Suprapubic skin (tissue), 4 donors: ENCODE data around the gene ARSG. TPM values are rescaled to one million over a fixed set of nuclear protein-coding genes. Genes with fewer than 3 reads are reported as not detected.
A peak's percentile ranks its signal among the peaks of the same experiment; 100 is the strongest.
"Not testable (repeated sequence)": the region's sequence is repeated elsewhere in the genome, so short reads cannot be mapped to it uniquely, and the experiment has no call there.

ENCODE experiments used
- DNase-seq, 2 donors: peaks; one replicate each; pipeline ENCODE4 v3.0.0-alpha.2; 2019; ENCODE audit warnings: low spot score in 2 of 2
- H3K27ac ChIP-seq: fragments of 200-600 bp; sonication (generic); one replicate; pipeline ENCODE4 v1.5.1; 2019
- H3K27me3 ChIP-seq: fragments of 200-600 bp; sonication (generic); one replicate; pipeline ENCODE4 v1.5.1; 2019
- H3K36me3 ChIP-seq: fragments of 200-600 bp; sonication (generic); one replicate; pipeline ENCODE4 v1.5.1; 2019
- H3K4me1 ChIP-seq: fragments of 200-600 bp; sonication (generic); one replicate; pipeline ENCODE4 v1.5.1; 2019
- H3K4me3 ChIP-seq: fragments of 200-600 bp; sonication (generic); one replicate; pipeline ENCODE4 v1.5.1; 2019; ENCODE audit warnings: mild to moderate bottlenecking
- H3K9me3 ChIP-seq: fragments of 200-600 bp; sonication (generic); one replicate; pipeline ENCODE4 v1.5.1; 2019
- CTCF ChIP-seq, 2 donors: fragments of 200-600 bp in 1 of 2; fragments of 450-650 bp in 1 of 2; sonication (generic) in 1 of 2; IDR thresholded peaks; one replicate each; pipeline ENCODE4 v1.5.1; 2016 to 2019; ENCODE audit warnings: antibody characterized with exemption in 2 of 2, mild to moderate bottlenecking in 1 of 2, moderate library complexity in 1 of 2
- EP300 ChIP-seq: sonication (generic); formaldehyde crosslinking; IDR thresholded peaks from one replicate; pipeline ENCODE4 v1.6.1; 2017; ENCODE audit warnings: antibody characterized with exemption
- POLR2A ChIP-seq, 2 donors: fragments of 450-650 bp; IDR thresholded peaks; one replicate each; pipeline ENCODE4 v1.6.1; 2017; ENCODE audit warnings: antibody characterized with exemption in 2 of 2, mild to moderate bottlenecking in 2 of 2, moderate library complexity in 2 of 2
- POLR2AphosphoS5 ChIP-seq, 3 donors: sonication (generic); formaldehyde crosslinking; IDR thresholded peaks; one replicate each; pipeline ENCODE4 v1.6.1; 2017; ENCODE audit warnings: antibody characterized with exemption in 3 of 3
- WGBS: methylation state at CpG from one replicate; pipeline ENCODE4 v1.1.5; 2018; 5-methylcytosine and 5-hydroxymethylcytosine counted together
- total RNA-seq, 4 donors: library from RNA; depleted of rRNA; stranded (reverse); fragments of >200 nt; gene quantifications; one replicate each; pipeline ENCODE4 v1.1.0, GENCODE V29; 2016

ARSG gene
- total RNA-seq, 4 donors from 2014 or later, result 7.7 to 12.7 (median 10.7) TPM

- Histone ChIP-seq H3K36me3 (peaks cover 19% of the 10 kb centered on the region), H3K4me3 (peak overlapping the region; percentile 79), H3K27me3 (no peaks in the 10 kb centered on the region), H3K27ac (peak overlapping the region; percentile 97), H3K9me3 (no peaks in the 10 kb centered on the region), H3K4me1 (peaks cover 29% of the 10 kb centered on the region)
- TF ChIP-seq EP300, result no peak
- TF ChIP-seq CTCF (IDR thresholded peaks at IDR 0.05), result no peak
- TF ChIP-seq POLR2AphosphoS5 (IDR thresholded peaks at IDR 0.05), result no peak
- TF ChIP-seq POLR2A (IDR thresholded peaks at IDR 0.05), result no peak
- no peak for DNase-seq
- 47% methylated on average over 5 of the region's 5 CpGs for WGBS
These were observed 42.4 kb upstream of the ARSG start for GRCh38 chr17:68248891-68249290.

GRCh38 chr17:68249354-68249765, 41.9 kb upstream of the ARSG start:
- H3K4me1 ChIP-seq, result peaks cover 29% of the 10 kb centered on the region
- no peaks in the 10 kb centered on the region for H3K27me3 ChIP-seq
- TF ChIP-seq POLR2A (IDR thresholded peaks at IDR 0.05) (no peak), POLR2AphosphoS5 (IDR thresholded peaks at IDR 0.05) (no peak), CTCF (IDR thresholded peaks at IDR 0.05) (no peak)
- no peak for DNase-seq
- no peak overlapping the region for H3K4me3 ChIP-seq
- no peaks in the 10 kb centered on the region for H3K9me3 ChIP-seq
- H3K27ac ChIP-seq, result peak overlapping the region; percentile 97
- 79% methylated on average over 7 of the region's 7 CpGs for WGBS
- peaks cover 24% of the 10 kb centered on the region for H3K36me3 ChIP-seq

- not testable (repeated sequence) for H3K27me3 ChIP-seq, DNase-seq, H3K9me3 ChIP-seq, H3K27ac ChIP-seq, H3K4me3 ChIP-seq
- Histone ChIP-seq H3K36me3 (peaks cover 47% of the 10 kb centered on the region), H3K4me1 (peaks cover 23% of the 10 kb centered on the region)
- WGBS, result 74% methylated on average over 7 of the region's 7 CpGs
These were observed 37.9 kb upstream of the ARSG start for GRCh38 chr17:68253426-68253825.

DNA sequence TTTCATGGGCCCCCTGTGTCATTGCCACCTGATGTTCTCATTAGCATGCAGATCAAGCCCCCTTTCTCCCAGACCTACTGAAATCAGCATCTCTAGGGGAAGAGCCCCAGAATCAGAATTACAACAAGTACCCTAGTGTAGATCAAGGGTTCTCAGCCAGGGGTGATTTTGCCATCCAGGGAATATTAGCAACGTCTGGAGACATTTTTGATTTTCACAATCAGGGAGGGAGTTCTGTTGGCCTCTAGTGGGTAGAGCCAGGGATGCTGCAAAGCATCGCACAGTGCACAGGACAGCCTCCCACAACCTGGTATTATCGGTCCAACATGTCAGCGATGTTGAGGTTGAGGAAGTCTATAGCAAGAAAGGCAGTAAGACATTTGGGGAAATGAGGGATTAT, 36.1 kb upstream of the ARSG start:
- TF ChIP-seq POLR2A (IDR thresholded peaks at IDR 0.05) (no peak), CTCF (IDR thresholded peaks at IDR 0.05) (no peak), EP300 (no peak), POLR2AphosphoS5 (IDR thresholded peaks at IDR 0.05) (no peak)
- no peaks in the 10 kb centered on the region for H3K9me3 ChIP-seq
- H3K36me3 ChIP-seq, result peaks cover 47% of the 10 kb centered on the region
- H3K4me1 ChIP-seq, result peaks cover 18% of the 10 kb centered on the region
- DNase-seq, result no peak
- H3K27ac ChIP-seq, result no peak overlapping the region
- H3K4me3 ChIP-seq, result no peak overlapping the region
- WGBS, result 82% methylated on average over 4 of the region's 4 CpGs
- H3K27me3 ChIP-seq, result no peaks in the 10 kb centered on the region

DNA sequence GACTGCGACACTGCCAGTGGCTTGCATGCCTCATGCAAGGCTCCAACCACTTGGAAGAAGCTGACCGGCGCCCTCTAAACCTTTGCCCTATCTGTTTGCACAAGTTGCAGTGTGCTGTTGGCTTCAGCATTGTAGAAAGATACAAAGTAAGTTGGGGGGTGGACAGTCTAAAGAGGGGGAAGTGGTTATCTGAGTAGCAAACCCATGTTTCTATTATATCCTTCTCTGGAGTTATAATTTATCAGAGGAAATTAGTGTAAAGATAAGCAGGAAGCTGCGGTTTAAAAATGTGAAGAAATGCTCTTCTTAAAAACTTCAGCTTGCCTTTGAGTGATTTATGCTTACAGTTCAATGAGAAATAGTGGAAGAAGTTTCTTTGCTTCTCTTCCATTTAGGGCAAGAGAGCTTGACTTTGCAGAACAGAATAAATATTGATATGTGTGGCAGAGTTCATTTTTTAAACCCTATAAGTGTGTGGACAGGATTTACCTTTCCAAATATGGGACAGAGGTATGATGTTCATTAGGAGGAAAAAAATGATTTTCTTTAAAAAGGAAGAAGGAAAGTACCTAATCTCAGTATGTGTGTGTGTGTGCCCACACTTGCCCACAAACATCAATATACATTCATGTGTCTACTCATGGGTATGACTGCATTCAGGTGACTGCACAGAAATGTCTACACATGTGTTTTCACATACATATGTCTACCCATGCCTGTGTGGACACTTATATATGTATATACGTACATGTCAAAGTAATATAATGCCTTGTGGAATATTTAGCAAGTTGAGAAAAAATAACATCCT, 35.4 kb upstream of the ARSG start:
- 77% methylated on average over 5 of the region's 5 CpGs for WGBS
- TF ChIP-seq POLR2A (IDR thresholded peaks at IDR 0.05), result no peak
- no peak for TF ChIP-seq CTCF (IDR thresholded peaks at IDR 0.05)
- no peak for TF ChIP-seq EP300
- no peak for TF ChIP-seq POLR2AphosphoS5 (IDR thresholded peaks at IDR 0.05)
- H3K9me3 ChIP-seq, result no peaks in the 10 kb centered on the region
- no peak overlapping the region for H3K27ac ChIP-seq
- peaks cover 47% of the 10 kb centered on the region for H3K36me3 ChIP-seq
- no peak overlapping the region for H3K4me3 ChIP-seq
- no peak for DNase-seq
- H3K4me1 ChIP-seq, result peaks cover 13% of the 10 kb centered on the region
- no peaks in the 10 kb centered on the region for H3K27me3 ChIP-seq

GRCh38 chr17:68256701-68257100, 34.6 kb upstream of the ARSG start:
- DNase-seq, H3K27ac ChIP-seq, H3K9me3 ChIP-seq, H3K4me3 ChIP-seq, H3K27me3 ChIP-seq: not testable (repeated sequence)
- peaks cover 43% of the 10 kb centered on the region for H3K36me3 ChIP-seq
- WGBS, result 53% methylated on average over 5 of the region's 5 CpGs
- H3K4me1 ChIP-seq, result peaks cover 13% of the 10 kb centered on the region
